Measurements from ENCODE around the gene ABHD11.

DNA sequence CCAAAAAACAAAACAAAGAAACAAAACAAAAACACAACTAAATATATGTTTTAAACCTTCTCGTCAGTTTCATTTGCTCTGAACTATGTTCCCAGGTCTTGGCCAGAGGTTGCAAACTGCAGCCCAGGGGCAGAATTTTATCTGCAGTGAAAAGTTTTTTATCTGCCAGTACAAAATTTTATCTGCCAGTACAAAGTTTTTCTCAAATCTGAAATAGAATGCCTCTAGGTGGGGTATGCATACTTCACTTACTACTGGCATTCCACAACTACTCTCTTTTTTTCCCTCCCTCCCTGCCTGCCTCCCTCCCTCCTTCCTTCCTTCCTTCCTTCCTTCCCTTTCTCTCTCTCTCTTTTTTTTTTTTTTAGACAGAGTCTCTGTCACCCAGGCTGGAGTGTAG lies 40.9 kb upstream of the ABHD11 start:
- TF ChIP-seq POLR2A (IDR thresholded peaks at IDR 0.05) (no peak), CTCF (IDR thresholded peaks at IDR 0.05) (no peak)

All from heart left ventricle (tissue), 13 donors.